SK-N-SH treated with all-trans-retinoic acid at 6 μM for 48 hours (cell line): ENCODE results near the gene ZBTB43.
"Not testable (repeated sequence)": the region's sequence is repeated elsewhere in the genome, so short reads cannot be mapped to it uniquely, and the experiment has no call there.

ENCODE experiments used
- ATAC-seq: fragments of 200-7000 bp; cut with Tn5 transposase; 3 replicates; pipeline ENCODE4 v1.9.1; 2020; ENCODE audit warnings: mild to moderate bottlenecking, moderate library complexity
- CREB5 ChIP-seq: fragments of 250-450 bp; sonication (Bioruptor Pico); IDR thresholded peaks from 2 replicates; pipeline ENCODE4 v1.5.1; 2020; ENCODE audit warnings: low read depth, mild to moderate bottlenecking, moderate library complexity
- CSDC2 ChIP-seq: fragments of 250-450 bp; sonication (Bioruptor Pico); IDR thresholded peaks from 2 replicates; pipeline ENCODE4 v1.5.0; 2020; ENCODE audit warnings: mild to moderate bottlenecking, moderate library complexity
- CSRNP3 ChIP-seq: fragments of 250-450 bp; sonication (Bioruptor Pico); IDR thresholded peaks from 2 replicates; pipeline ENCODE4 v1.5.1; 2021; ENCODE audit warnings: mild to moderate bottlenecking, moderate library complexity
- ESRRG ChIP-seq: fragments of 250-450 bp; sonication (Bioruptor Pico); IDR thresholded peaks from 2 replicates; pipeline ENCODE4 v1.6.1; 2021; ENCODE audit warnings: mild to moderate bottlenecking
- GLIS3 ChIP-seq: fragments of 250-450 bp; sonication (Bioruptor Pico); IDR thresholded peaks from 2 replicates; pipeline ENCODE4 v1.5.0; 2020; ENCODE audit warnings: mild to moderate bottlenecking, moderate library complexity
- ISL1 ChIP-seq: fragments of 250-450 bp; sonication (Bioruptor Pico); IDR thresholded peaks from 2 replicates; pipeline ENCODE4 v2.1.2; 2022; ENCODE audit warnings: mild to moderate bottlenecking, moderate library complexity
- OSR1 ChIP-seq: fragments of 250-450 bp; sonication (Bioruptor Pico); IDR thresholded peaks from 2 replicates; pipeline ENCODE4 v1.8.0; 2022; ENCODE audit warnings: moderate library complexity, mild to moderate bottlenecking, inconsistent platforms
- PPARA ChIP-seq: fragments of 250-450 bp; sonication (Bioruptor Pico); IDR thresholded peaks from 2 replicates; pipeline ENCODE4 v1.5.0; 2020; ENCODE audit warnings: mild to moderate bottlenecking, borderline replicate concordance
- RARB ChIP-seq: fragments of 250-450 bp; sonication (Bioruptor Pico); IDR thresholded peaks from 2 replicates; pipeline ENCODE4 v1.8.0; 2021; ENCODE audit warnings: mild to moderate bottlenecking, moderate library complexity
- SNAI2 ChIP-seq: fragments of 250-450 bp; sonication (Bioruptor Pico); IDR thresholded peaks from 2 replicates; pipeline ENCODE4 v1.5.0; 2020; ENCODE audit warnings: mild to moderate bottlenecking, moderate library complexity
- TOX ChIP-seq: fragments of 250-450 bp; sonication (Bioruptor Pico); IDR thresholded peaks from 2 replicates; pipeline ENCODE4 v1.8.0; 2021; ENCODE audit warnings: mild to moderate bottlenecking, moderate library complexity, borderline replicate concordance
- TSHZ2 ChIP-seq: fragments of 250-450 bp; sonication (Bioruptor Pico); IDR thresholded peaks from 2 replicates; pipeline ENCODE4 v1.5.0; 2020; ENCODE audit warnings: mild to moderate bottlenecking, moderate library complexity
- ZC3H10 ChIP-seq: fragments of 250-450 bp; sonication (Bioruptor Pico); IDR thresholded peaks from 2 replicates; pipeline ENCODE4 v1.5.1; 2021; ENCODE audit warnings: mild to moderate bottlenecking, moderate library complexity
- ZFP30 ChIP-seq: fragments of 450-650 bp; formaldehyde crosslinking; IDR thresholded peaks from 2 replicates; pipeline ENCODE4 v1.5.0; 2022; ENCODE audit warnings: mild to moderate bottlenecking, moderate library complexity
- ZNF70 ChIP-seq: fragments of 450-650 bp; formaldehyde crosslinking; IDR thresholded peaks from 2 replicates; pipeline ENCODE4 v1.5.0; 2020; ENCODE audit warnings: mild to moderate bottlenecking, moderate library complexity
- TF ChIP-seq, protein P1 (sequence below): fragments of 250-450 bp; sonication (Bioruptor Pico); IDR thresholded peaks from 2 replicates; pipeline ENCODE4 v1.8.0; 2021; ENCODE audit warnings: low read depth, mild to moderate bottlenecking, moderate library complexity, borderline replicate concordance
- TF ChIP-seq, protein P2 (sequence below): fragments of 250-450 bp; sonication (Bioruptor Pico); IDR thresholded peaks from 2 replicates; pipeline ENCODE4 v1.8.0; 2020; ENCODE audit warnings: mild to moderate bottlenecking, moderate library complexity, borderline replicate concordance

ZBTB43 gene

GRCh38 chr9:126782053-126782388 lies 22.8 kb upstream of the ZBTB43 start (continued):
- TF ChIP-seq ZFP30 (CRISPR knock-in tag) (no peak), OSR1 (CRISPR knock-in tag) (no peak), ZNF70 (CRISPR knock-in tag) (no peak), CSDC2 (CRISPR knock-in tag) (no peak), TSHZ2 (no peak)

GRCh38 chr9:126783949-126784348 lies 20.9 kb upstream of the ZBTB43 start:
- ATAC-seq, result no peak
- TF ChIP-seq SNAI2 (CRISPR knock-in tag), result no peak
- TF ChIP-seq TOX (CRISPR knock-in tag), result no peak
- no peak for TF ChIP-seq OSR1 (CRISPR knock-in tag)
- no peak for TF ChIP-seq RARB (CRISPR knock-in tag)
- no peak for TF ChIP-seq ZNF70 (CRISPR knock-in tag)
- TF ChIP-seq ISL1 (CRISPR knock-in tag), result no peak
- no peak for TF ChIP-seq CSDC2 (CRISPR knock-in tag)
- no peak for TF ChIP-seq TSHZ2
- no peak for TF ChIP-seq ESRRG (CRISPR knock-in tag)
- TF ChIP-seq GLIS3 (CRISPR knock-in tag), result no peak
- no peak for TF ChIP-seq CSRNP3 (CRISPR knock-in tag)
- no peak for TF ChIP-seq ZC3H10 (CRISPR knock-in tag)

GRCh38 chr9:126784401-126784800 lies 20.4 kb upstream of the ZBTB43 start:
- ATAC-seq, result no peak
- TF ChIP-seq ISL1 (CRISPR knock-in tag), result no peak
- no peak for TF ChIP-seq TSHZ2
- no peak for TF ChIP-seq RARB (CRISPR knock-in tag)
- TF ChIP-seq, protein P1, sequence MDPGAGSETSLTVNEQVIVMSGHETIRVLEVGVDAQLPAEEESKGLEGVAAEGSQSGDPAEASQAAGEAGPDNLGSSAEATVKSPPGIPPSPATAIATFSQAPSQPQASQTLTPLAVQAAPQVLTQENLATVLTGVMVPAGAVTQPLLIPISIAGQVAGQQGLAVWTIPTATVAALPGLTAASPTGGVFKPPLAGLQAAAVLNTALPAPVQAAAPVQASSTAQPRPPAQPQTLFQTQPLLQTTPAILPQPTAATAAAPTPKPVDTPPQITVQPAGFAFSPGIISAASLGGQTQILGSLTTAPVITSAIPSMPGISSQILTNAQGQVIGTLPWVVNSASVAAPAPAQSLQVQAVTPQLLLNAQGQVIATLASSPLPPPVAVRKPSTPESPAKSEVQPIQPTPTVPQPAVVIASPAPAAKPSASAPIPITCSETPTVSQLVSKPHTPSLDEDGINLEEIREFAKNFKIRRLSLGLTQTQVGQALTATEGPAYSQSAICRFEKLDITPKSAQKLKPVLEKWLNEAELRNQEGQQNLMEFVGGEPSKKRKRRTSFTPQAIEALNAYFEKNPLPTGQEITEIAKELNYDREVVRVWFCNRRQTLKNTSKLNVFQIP (CRISPR knock-in tag), result no peak
- no peak for TF ChIP-seq CSDC2 (CRISPR knock-in tag)
- TF ChIP-seq CREB5 (CRISPR knock-in tag), result no peak
- no peak for TF ChIP-seq SNAI2 (CRISPR knock-in tag)
- TF ChIP-seq, protein P2, sequence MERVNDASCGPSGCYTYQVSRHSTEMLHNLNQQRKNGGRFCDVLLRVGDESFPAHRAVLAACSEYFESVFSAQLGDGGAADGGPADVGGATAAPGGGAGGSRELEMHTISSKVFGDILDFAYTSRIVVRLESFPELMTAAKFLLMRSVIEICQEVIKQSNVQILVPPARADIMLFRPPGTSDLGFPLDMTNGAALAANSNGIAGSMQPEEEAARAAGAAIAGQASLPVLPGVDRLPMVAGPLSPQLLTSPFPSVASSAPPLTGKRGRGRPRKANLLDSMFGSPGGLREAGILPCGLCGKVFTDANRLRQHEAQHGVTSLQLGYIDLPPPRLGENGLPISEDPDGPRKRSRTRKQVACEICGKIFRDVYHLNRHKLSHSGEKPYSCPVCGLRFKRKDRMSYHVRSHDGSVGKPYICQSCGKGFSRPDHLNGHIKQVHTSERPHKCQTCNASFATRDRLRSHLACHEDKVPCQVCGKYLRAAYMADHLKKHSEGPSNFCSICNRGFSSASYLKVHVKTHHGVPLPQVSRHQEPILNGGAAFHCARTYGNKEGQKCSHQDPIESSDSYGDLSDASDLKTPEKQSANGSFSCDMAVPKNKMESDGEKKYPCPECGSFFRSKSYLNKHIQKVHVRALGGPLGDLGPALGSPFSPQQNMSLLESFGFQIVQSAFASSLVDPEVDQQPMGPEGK (CRISPR knock-in tag), result no peak
- TF ChIP-seq PPARA, result no peak

- not testable (repeated sequence) for ATAC-seq
Observed at GRCh38 chr9:126784841-126785240, 20.0 kb upstream of the ZBTB43 start.
